ENCODE data around the gene C4BPA. TPM values are rescaled to one million over a fixed set of nuclear protein-coding genes. Genes with fewer than 3 reads are reported as not detected.

C4BPA gene
- total and polyA plus RNA-seq, 5 donors = 0.14 TPM; not detected in 4

DNA sequence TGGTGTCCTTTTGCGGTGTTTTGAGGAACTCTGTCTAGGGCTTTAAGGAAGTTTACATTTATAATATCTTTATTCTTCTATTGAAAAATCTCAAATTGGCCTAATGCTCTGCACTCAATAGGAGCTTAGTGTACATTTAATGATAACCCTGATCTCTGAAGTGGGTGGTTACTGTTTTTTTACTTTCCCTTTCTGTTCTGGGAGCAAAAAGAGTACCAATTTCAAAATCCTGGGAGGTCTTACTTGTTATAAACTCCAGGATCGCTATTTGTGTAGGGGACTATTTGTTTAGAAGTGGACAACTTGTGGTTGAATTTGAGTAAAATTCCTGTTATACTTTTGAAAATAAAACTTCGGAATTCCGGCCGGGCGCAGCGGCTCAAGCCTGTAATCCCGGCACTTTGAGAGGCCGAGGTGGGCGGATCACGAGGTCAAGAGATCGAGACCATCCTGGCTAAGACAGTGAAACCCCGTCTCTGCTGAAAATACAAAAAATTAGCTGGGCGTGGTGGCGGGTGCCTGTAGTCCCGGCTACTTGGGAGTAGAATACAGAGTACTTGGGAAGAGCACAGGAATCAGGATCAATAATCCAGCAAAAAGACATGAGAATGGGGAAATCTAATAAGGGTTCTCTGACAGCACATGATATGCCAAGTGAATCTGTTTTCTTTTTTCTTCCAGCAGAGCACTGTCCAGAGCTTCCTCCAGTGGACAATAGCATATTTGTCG lies 14.2 kb upstream of the C4BPA start:
- Histone ChIP-seq H3K27ac (ENCODE audit: low read length) (no peak overlapping the region), H3K4me1 (ENCODE audit: control insufficient read depth, insufficient read depth, low read length) (no peaks in the 10 kb centered on the region), H3K9me3 (ENCODE audit: control insufficient read depth, low read length) (no peaks in the 10 kb centered on the region), H3K4me3 (ENCODE audit: low read length) (no peak overlapping the region), H3K27me3 (ENCODE audit: control insufficient read depth, insufficient read depth) (no peaks in the 10 kb centered on the region)
- intact Hi-C loops (cut with DNase I) = loop anchor here in 2 of 4 donors (5.0 kb wide), 2 partner anchors 318 to 413 kb away; no protein-coding TSS in a partner anchor
- WGBS = 96% methylated on average over 17 of the region's 17 CpGs
- DNase-seq (no peak), ATAC-seq (no peak)

DNA sequence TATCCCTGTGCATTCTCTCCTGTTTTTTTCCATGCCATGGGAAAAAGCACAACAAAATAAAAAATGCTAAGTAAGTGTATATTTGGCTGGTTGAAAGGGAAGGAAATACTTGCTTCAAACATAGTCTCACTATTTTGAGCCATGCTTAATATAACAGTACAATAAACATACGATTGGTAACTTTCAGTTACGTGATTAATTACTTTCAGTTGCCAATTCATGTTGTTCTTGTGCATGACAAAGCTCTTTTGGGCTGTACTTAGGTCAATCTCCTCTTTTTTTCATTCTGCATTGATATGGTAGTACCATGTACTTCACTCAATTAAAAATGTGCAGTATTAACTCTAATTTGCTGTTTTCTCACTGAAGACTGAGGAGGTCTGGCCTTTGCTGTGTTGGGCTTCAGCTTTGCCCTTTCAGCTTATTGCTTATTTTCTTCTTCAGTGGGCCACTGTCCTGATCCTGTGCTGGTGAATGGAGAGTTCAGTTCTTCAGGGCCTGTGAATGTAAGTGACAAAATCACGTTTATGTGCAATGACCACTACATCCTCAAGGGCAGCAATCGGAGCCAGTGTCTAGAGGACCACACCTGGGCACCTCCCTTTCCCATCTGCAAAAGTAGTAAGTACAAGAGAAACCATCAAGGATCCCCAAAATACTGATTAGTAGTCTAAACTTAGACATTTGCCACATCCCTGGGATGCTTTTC lies 12.7 kb upstream of the C4BPA start:
- H3K4me3 ChIP-seq (ENCODE audit: low read length) = no peak overlapping the region
- 73% methylated on average over 4 of the region's 4 CpGs for WGBS
- no peaks in the 10 kb centered on the region for H3K27me3 ChIP-seq (ENCODE audit: control insufficient read depth, insufficient read depth)
- no peak overlapping the region for H3K27ac ChIP-seq (ENCODE audit: low read length)
- DNase-seq (no peak), ATAC-seq (no peak)
- H3K9me3 ChIP-seq (ENCODE audit: control insufficient read depth, low read length) = no peaks in the 10 kb centered on the region
- intact Hi-C loops (cut with DNase I) = no loop called here
- H3K4me1 ChIP-seq (ENCODE audit: control insufficient read depth, insufficient read depth, low read length) = peaks cover 1% of the 10 kb centered on the region

DNA sequence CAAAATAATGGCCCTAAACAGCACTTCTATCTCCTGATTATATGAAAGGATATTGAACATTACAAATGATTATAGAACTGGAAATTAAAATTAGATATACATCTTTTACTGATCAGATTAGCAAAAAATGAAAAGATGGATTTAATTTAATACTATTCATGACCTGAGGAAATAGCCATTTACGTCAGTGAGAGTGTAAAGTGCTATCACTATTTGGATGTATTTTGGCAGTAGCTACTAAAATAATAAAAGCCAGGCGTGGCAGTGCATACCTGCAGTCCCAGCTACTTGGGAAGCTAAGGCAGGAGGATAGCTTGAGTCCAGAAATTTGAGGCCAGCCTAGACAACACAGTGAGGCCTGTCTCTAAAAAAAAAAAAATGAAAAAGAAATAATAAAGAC lies 10.1 kb upstream of the C4BPA start:
- Histone ChIP-seq H3K4me3 (ENCODE audit: low read length) (no peak overlapping the region), H3K27ac (ENCODE audit: low read length) (no peak overlapping the region), H3K27me3 (ENCODE audit: control insufficient read depth, insufficient read depth) (no peaks in the 10 kb centered on the region), H3K9me3 (ENCODE audit: control insufficient read depth, low read length) (no peaks in the 10 kb centered on the region), H3K4me1 (ENCODE audit: control insufficient read depth, insufficient read depth, low read length) (peaks cover 1% of the 10 kb centered on the region)
- ATAC-seq (no peak), DNase-seq (no peak)
- intact Hi-C loops (cut with DNase I) = no loop called here
- 71% methylated on average over 2 of the region's 2 CpGs for WGBS

DNA sequence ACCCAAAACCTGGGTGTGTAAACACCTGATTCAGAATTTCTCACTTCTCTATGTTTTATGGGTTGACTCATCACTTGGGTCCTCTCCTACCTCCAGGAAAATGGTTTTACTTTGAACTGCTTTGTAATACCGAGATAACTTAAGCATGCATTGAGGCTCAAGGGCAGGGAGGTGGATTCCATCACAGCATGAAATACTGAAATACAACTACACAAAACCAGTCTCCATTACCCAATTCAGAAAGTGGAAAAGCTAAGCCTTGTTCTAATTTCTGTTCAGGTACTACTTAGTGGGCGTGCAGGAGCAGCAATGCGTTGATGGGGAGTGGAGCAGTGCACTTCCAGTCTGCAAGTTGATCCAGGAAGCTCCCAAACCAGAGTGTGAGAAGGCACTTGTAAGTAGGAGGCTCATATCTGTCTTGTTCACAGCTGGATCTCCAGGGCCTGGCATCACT lies 6.1 kb upstream of the C4BPA start:
- ATAC-seq (no peak), DNase-seq (no peak)
- Histone ChIP-seq H3K4me1 (ENCODE audit: control insufficient read depth, insufficient read depth, low read length) (peaks cover 1% of the 10 kb centered on the region), H3K27me3 (ENCODE audit: control insufficient read depth, insufficient read depth) (no peaks in the 10 kb centered on the region), H3K9me3 (ENCODE audit: control insufficient read depth, low read length) (no peaks in the 10 kb centered on the region), H3K27ac (ENCODE audit: low read length) (no peak overlapping the region), H3K4me3 (ENCODE audit: low read length) (no peak overlapping the region)
- WGBS = 87% methylated on average over 3 of the region's 3 CpGs
- intact Hi-C loops (cut with DNase I) = no loop called here

DNA sequence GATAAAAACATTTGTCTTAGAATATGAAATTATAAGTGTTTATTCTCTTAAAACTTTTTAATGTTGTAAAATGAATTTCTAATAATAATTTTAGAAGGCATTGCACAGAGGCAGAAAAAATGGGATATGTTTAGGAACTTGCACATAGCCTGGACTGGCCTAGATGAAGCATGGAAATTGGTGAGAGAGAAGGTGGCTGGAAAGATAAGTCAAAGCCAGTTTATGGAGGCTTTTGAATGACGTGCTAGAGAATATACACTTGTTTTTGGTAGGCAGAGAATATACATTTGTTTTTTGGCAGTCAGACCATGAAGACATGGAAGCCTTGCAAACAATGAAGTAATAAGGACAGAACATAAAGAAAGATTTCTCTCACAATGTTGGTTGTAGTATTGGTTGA lies 2.3 kb upstream of the C4BPA start:
- intact Hi-C loops (cut with DNase I) = no loop called here
- DNase-seq = no peak
- H3K27ac ChIP-seq (ENCODE audit: low read length) = no peak overlapping the region

DNA sequence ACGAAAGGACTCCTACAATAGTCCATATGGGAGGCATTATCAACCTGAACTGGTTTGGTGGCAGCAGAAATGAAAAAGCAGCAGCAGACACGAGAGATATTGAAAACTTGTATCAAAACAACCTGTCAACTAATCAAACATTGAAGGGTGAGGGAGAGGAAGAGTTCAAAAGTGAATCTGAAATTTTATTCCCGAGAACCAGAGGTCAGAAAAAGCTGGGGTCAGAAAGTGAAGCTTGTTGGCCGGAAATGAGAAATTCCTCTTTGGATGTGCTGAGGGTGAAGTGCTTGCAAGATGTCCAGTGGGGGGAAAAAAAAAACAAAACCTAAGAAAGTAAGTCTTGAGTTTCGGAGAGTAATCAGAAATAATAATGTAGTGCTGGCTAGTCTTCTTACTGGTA lies 1.9 kb upstream of the C4BPA start:
- intact Hi-C loops (cut with DNase I) = no loop called here
- DNase-seq (no peak), ATAC-seq (no peak)
- Histone ChIP-seq H3K4me1 (ENCODE audit: control insufficient read depth, insufficient read depth, low read length) (no peaks in the 10 kb centered on the region), H3K27me3 (ENCODE audit: control insufficient read depth, insufficient read depth) (no peaks in the 10 kb centered on the region), H3K27ac (ENCODE audit: low read length) (no peak overlapping the region), H3K9me3 (ENCODE audit: control insufficient read depth, low read length) (no peaks in the 10 kb centered on the region), H3K4me3 (ENCODE audit: low read length) (no peak overlapping the region)
- 62% methylated on average over 5 of the region's 5 CpGs for WGBS

More for the DNA sequence above, 2.3 kb upstream of the C4BPA start:
- H3K4me3 ChIP-seq (ENCODE audit: low read length) = no peak overlapping the region
- WGBS = 91% methylated on average over 1 of the region's 1 CpG
- no peak for ATAC-seq
- no peaks in the 10 kb centered on the region for H3K4me1 ChIP-seq (ENCODE audit: control insufficient read depth, insufficient read depth, low read length)
- no peaks in the 10 kb centered on the region for H3K27me3 ChIP-seq (ENCODE audit: control insufficient read depth, insufficient read depth)
- H3K9me3 ChIP-seq (ENCODE audit: control insufficient read depth, low read length) = no peaks in the 10 kb centered on the region

DNA sequence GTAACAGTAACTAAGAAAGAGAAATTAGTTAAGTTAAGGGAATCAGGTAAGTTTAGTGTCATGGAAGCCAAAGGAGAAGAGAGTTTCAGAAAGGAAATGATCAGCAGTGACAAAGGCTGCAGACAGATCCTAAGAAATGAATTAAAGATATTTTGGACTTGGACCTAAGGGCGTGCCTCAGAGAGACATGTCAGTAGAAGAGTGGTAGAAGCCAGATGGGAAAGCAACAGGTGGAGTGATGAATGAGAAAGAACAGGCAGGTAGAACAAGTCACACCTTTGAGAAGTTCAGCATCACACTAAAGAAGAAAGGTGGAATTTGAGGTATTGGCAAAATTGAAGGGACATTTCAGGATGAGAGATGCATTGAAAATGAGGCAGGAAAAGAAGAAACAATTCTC lies 1.4 kb upstream of the C4BPA start:
- no peaks in the 10 kb centered on the region for H3K4me1 ChIP-seq (ENCODE audit: control insufficient read depth, insufficient read depth, low read length)
- no peak overlapping the region for H3K4me3 ChIP-seq (ENCODE audit: low read length)
- H3K27me3 ChIP-seq (ENCODE audit: control insufficient read depth, insufficient read depth) = no peaks in the 10 kb centered on the region
- intact Hi-C loops (cut with DNase I) = no loop called here
- WGBS = 87% methylated on average over 1 of the region's 1 CpG
- ATAC-seq = no peak
- H3K27ac ChIP-seq (ENCODE audit: low read length) = no peak overlapping the region
- H3K9me3 ChIP-seq (ENCODE audit: control insufficient read depth, low read length) = no peaks in the 10 kb centered on the region
- no peak for DNase-seq

DNA sequence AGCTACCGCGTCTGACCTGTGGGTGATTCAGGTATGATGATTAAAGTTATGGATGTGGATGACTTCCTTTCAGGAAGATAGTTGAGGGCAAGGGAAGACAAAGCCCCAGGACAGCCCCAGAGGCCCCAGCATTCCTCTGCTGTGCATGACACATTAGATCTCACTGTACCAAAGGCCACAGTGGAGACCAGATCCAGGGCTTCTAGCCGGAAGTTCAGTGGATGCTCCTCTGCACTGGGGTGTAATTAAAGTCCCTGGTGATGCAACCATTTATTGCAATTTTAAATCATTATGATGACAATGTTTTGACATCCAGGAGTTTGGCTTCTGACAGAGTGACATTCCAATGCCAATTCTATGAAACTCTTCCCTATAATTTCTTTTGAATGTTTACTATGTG lies 5.0 kb downstream of the C4BPA start:
- ATAC-seq = no peak
- H3K4me3 ChIP-seq (ENCODE audit: low read length) = no peak overlapping the region
- intact Hi-C loops (cut with DNase I) = no loop called here
- H3K4me1 ChIP-seq (ENCODE audit: control insufficient read depth, insufficient read depth, low read length) = no peaks in the 10 kb centered on the region
- H3K27me3 ChIP-seq (ENCODE audit: control insufficient read depth, insufficient read depth) = no peaks in the 10 kb centered on the region
- WGBS = 79% methylated on average over 3 of the region's 3 CpGs
- DNase-seq = no peak
- no peaks in the 10 kb centered on the region for H3K9me3 ChIP-seq (ENCODE audit: control insufficient read depth, low read length)
- H3K27ac ChIP-seq (ENCODE audit: low read length) = no peak overlapping the region

DNA sequence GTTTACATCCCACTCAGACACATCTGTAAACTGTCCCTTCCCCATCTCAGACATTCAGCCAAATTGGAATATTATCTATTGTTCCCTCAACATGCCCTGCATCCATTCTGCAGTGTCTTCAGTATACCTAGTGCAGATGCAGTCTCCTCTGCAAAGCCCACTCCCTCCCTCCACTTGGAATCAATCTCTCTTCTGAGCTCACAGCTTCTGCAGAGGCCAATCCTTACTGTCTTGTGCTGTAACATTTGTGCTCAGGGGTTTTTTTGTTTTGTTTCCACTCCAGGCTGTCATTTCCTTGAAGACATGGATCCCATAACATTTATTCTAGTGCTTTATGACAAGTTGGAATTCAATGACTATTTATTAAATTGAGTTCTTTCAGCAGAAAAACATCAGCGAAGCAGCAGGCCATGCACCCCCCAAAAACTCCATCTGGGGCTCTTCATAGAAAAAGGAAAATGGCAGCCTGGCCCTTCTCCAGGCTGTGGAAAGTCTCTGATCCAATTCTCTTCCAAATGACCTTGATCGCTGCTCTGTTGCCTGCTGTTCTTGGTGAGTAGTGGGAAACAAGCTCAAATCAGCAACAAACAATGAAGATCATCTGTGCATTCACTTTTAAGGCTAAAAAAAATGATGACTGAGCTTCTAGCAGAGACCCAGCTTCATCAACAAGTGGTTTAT lies 8.7 kb downstream of the C4BPA start:
- Histone ChIP-seq H3K27me3 (ENCODE audit: control insufficient read depth, insufficient read depth) (no peaks in the 10 kb centered on the region), H3K4me3 (ENCODE audit: low read length) (no peak overlapping the region), H3K27ac (ENCODE audit: low read length) (no peak overlapping the region), H3K9me3 (ENCODE audit: control insufficient read depth, low read length) (no peaks in the 10 kb centered on the region), H3K4me1 (ENCODE audit: control insufficient read depth, insufficient read depth, low read length) (no peaks in the 10 kb centered on the region)
- WGBS = 64% methylated on average over 2 of the region's 2 CpGs
- ATAC-seq (no peak), DNase-seq (no peak)
- intact Hi-C loops (cut with DNase I) = no loop called here

DNA sequence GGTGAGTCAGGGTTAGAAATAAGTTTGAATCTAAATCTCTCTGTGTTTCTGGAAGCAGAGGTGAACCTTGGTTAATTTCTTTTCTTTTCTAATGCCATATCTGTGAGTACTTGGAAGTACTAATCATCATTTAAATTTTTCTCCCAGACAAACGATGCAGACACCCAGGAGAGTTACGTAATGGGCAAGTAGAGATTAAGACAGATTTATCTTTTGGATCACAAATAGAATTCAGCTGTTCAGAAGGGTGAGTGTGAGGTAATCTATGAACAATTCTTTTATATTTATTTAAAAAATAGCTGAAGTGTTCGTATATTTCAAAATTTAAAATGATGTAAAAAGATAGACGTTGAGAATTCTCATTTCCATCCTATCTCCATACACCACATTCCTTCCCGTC lies 11.2 kb downstream of the C4BPA start:
- no peaks in the 10 kb centered on the region for H3K9me3 ChIP-seq (ENCODE audit: control insufficient read depth, low read length)
- no peak for ATAC-seq
- 52% methylated on average over 5 of the region's 5 CpGs for WGBS

DNA sequence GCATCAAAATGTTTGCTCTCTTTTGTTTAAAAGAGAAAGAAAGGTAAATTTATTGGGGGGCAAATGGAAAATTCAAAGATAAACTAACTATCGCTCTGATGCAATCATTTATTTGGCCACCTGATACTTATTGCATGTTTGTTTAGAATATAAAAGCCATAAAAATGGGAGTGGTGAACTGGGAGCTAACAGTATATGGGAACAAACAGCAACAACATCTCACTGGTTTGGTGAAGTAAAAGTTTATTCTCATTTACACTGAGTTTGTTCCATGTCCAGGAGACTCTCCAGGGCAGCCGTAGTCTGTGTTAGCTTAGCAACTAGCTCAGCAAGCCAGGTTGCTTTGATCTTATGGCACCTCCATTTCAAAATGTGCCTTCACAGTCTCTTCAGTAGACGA lies 20.4 kb downstream of the C4BPA start:
- no peak for ATAC-seq
- Histone ChIP-seq H3K27ac (ENCODE audit: low read length) (no peak overlapping the region), H3K4me3 (ENCODE audit: low read length) (no peak overlapping the region), H3K4me1 (ENCODE audit: control insufficient read depth, insufficient read depth, low read length) (no peaks in the 10 kb centered on the region), H3K27me3 (ENCODE audit: control insufficient read depth, insufficient read depth) (no peaks in the 10 kb centered on the region), H3K9me3 (ENCODE audit: control insufficient read depth, low read length) (peaks cover 6% of the 10 kb centered on the region)
- intact Hi-C loops (cut with DNase I) = no loop called here
- DNase-seq = no peak
- 89% methylated on average over 3 of the region's 3 CpGs for WGBS

More for the DNA sequence above, 11.2 kb downstream of the C4BPA start:
- no peak for DNase-seq
- Histone ChIP-seq H3K27me3 (ENCODE audit: control insufficient read depth, insufficient read depth) (no peaks in the 10 kb centered on the region), H3K4me3 (ENCODE audit: low read length) (no peak overlapping the region), H3K27ac (ENCODE audit: low read length) (no peak overlapping the region), H3K4me1 (ENCODE audit: control insufficient read depth, insufficient read depth, low read length) (no peaks in the 10 kb centered on the region)
- intact Hi-C loops (cut with DNase I) = no loop called here
